Activated T-helper 1 cell treated with anti-CD3 and anti-CD28 coated beads, Interleukin-12 subunit alpha, Interleukin-12 subunit beta, Interleukin-2, Interleukin-4 antibody, amounts not matched to agents 30 ng/mL and 10 ng/mL and 1 ng/mL, durations not matched to agents 14 hours and 24 hours and 36 hours (primary cell): Measurements from ENCODE around the gene ELL2. TPM values are rescaled to one million over a fixed set of nuclear protein-coding genes. Genes with fewer than 3 reads are reported as not detected.

Source experiments
- DNase-seq: peaks from one replicate; pipeline ENCODE4 v3.0.0; 2021; ENCODE audit warnings: low spot score
- H3K27ac Mint-ChIP-seq: one replicate; pipeline ENCODE4 v1.8.0; 2021; ENCODE audit warnings: mild to moderate bottlenecking, mixed read lengths
- H3K27me3 Mint-ChIP-seq: one replicate; pipeline ENCODE4 v1.8.0; 2022; ENCODE audit warnings: mild to moderate bottlenecking, moderate library complexity, mixed read lengths; ENCODE audit not compliant: insufficient read depth
- H3K36me3 Mint-ChIP-seq: one replicate; pipeline ENCODE4 v1.8.0; 2021; ENCODE audit warnings: low read depth, mixed read lengths
- H3K4me1 Mint-ChIP-seq: one replicate; pipeline ENCODE4 v1.8.0; 2021; ENCODE audit warnings: low read depth, mixed read lengths
- H3K4me3 Mint-ChIP-seq: one replicate; pipeline ENCODE4 v1.8.0; 2021; ENCODE audit warnings: mild to moderate bottlenecking, moderate library complexity, mixed read lengths
- H3K9me3 Mint-ChIP-seq: one replicate; pipeline ENCODE4 v1.8.0; 2021; ENCODE audit warnings: mixed read lengths
- intact Hi-C: fragments of 100-400 bp; cut with micrococcal nuclease; formaldehyde crosslinking; loops from one replicate; pipeline ENCODE4 v1.15.1; 2024
- total RNA-seq: library from RNA; stranded (reverse); gene quantifications from 2 replicates; pipeline ENCODE4 v1.2.3, GENCODE V29; 2022

ELL2 gene
- total RNA-seq, 1 donor from 2014 or later, result 93.9 TPM

GRCh38 chr5:95886340-95887044, 75.2 kb downstream of the ELL2 start:
- Mint-ChIP-seq H3K27me3 (no peaks in the 10 kb centered on the region), H3K4me1 (peaks cover 18% of the 10 kb centered on the region), H3K36me3 (peaks cover 50% of the 10 kb centered on the region), H3K27ac (no peak overlapping the region), H3K9me3 (no peaks in the 10 kb centered on the region), H3K4me3 (no peak overlapping the region)
- no peak for DNase-seq
- intact Hi-C loops, result no loop called here

GRCh38 chr5:95884511-95884910, 77.1 kb downstream of the ELL2 start:
- Mint-ChIP-seq H3K9me3 (no peaks in the 10 kb centered on the region), H3K27me3 (no peaks in the 10 kb centered on the region), H3K4me1 (peaks cover 15% of the 10 kb centered on the region), H3K4me3 (no peak overlapping the region), H3K27ac (no peak overlapping the region), H3K36me3 (peaks cover 39% of the 10 kb centered on the region)
- intact Hi-C loops, result no loop called here
- no peak for DNase-seq

- Mint-ChIP-seq H3K27ac (no peak overlapping the region), H3K9me3 (no peaks in the 10 kb centered on the region), H3K27me3 (no peaks in the 10 kb centered on the region), H3K4me1 (peaks cover 12% of the 10 kb centered on the region), H3K36me3 (peaks cover 36% of the 10 kb centered on the region), H3K4me3 (no peak overlapping the region)
- DNase-seq, result no peak
- intact Hi-C loops, result no loop called here
Measured at GRCh38 chr5:95884017-95884325, 77.7 kb downstream of the ELL2 start.

- Mint-ChIP-seq H3K36me3 (peaks cover 30% of the 10 kb centered on the region), H3K4me1 (peaks cover 13% of the 10 kb centered on the region), H3K27me3 (no peaks in the 10 kb centered on the region), H3K27ac (no peak overlapping the region), H3K9me3 (no peaks in the 10 kb centered on the region), H3K4me3 (no peak overlapping the region)
- intact Hi-C loops, result no loop called here
- DNase-seq, result no peak
Measured at GRCh38 chr5:95883185-95884016, 78.2 kb downstream of the ELL2 start.

- no peaks in the 10 kb centered on the region for H3K27me3 Mint-ChIP-seq
- DNase-seq, result no peak
- H3K9me3 Mint-ChIP-seq, result no peaks in the 10 kb centered on the region
Measured at GRCh38 chr5:95881833-95882232, 79.8 kb downstream of the ELL2 start.

GRCh38 chr5:95880081-95880926, 81.3 kb downstream of the ELL2 start:
- H3K4me3 Mint-ChIP-seq, result no peak overlapping the region
- H3K27ac Mint-ChIP-seq, result no peak overlapping the region
- intact Hi-C loops, result no loop called here
- peaks cover 12% of the 10 kb centered on the region for H3K36me3 Mint-ChIP-seq
- DNase-seq, result no peak
- H3K4me1 Mint-ChIP-seq, result peaks cover 17% of the 10 kb centered on the region
- no peaks in the 10 kb centered on the region for H3K27me3 Mint-ChIP-seq
- H3K9me3 Mint-ChIP-seq, result no peaks in the 10 kb centered on the region

More at GRCh38 chr5:95881833-95882232, 79.8 kb downstream of the ELL2 start:
- peaks cover 17% of the 10 kb centered on the region for H3K4me1 Mint-ChIP-seq
- intact Hi-C loops, result no loop called here
- no peak overlapping the region for H3K27ac Mint-ChIP-seq
- no peak overlapping the region for H3K4me3 Mint-ChIP-seq
- H3K36me3 Mint-ChIP-seq, result peaks cover 20% of the 10 kb centered on the region

GRCh38 chr5:95879661-95880060, 82.0 kb downstream of the ELL2 start:
- intact Hi-C loops, result no loop called here
- H3K9me3 Mint-ChIP-seq, result no peaks in the 10 kb centered on the region

GRCh38 chr5:95878417-95879323, 83.0 kb downstream of the ELL2 start:
- peaks cover 12% of the 10 kb centered on the region for H3K4me1 Mint-ChIP-seq
- H3K27ac Mint-ChIP-seq, result no peak overlapping the region
- intact Hi-C loops, result no loop called here
- DNase-seq, result no peak
- no peaks in the 10 kb centered on the region for H3K9me3 Mint-ChIP-seq
- H3K27me3 Mint-ChIP-seq, result no peaks in the 10 kb centered on the region
- no peak overlapping the region for H3K4me3 Mint-ChIP-seq
- peaks cover 7% of the 10 kb centered on the region for H3K36me3 Mint-ChIP-seq

More at GRCh38 chr5:95879661-95880060, 82.0 kb downstream of the ELL2 start:
- DNase-seq, result no peak
- Mint-ChIP-seq H3K36me3 (peaks cover 10% of the 10 kb centered on the region), H3K4me3 (no peak overlapping the region), H3K27ac (no peak overlapping the region), H3K4me1 (peaks cover 15% of the 10 kb centered on the region), H3K27me3 (no peaks in the 10 kb centered on the region)

GRCh38 chr5:95876782-95877181, 84.9 kb downstream of the ELL2 start:
- H3K36me3 Mint-ChIP-seq, result peaks cover 5% of the 10 kb centered on the region
- H3K27ac Mint-ChIP-seq, result no peak overlapping the region
- peaks cover 23% of the 10 kb centered on the region for H3K4me1 Mint-ChIP-seq
- DNase-seq, result no peak
- intact Hi-C loops, result no loop called here
- H3K4me3 Mint-ChIP-seq, result no peak overlapping the region
- no peaks in the 10 kb centered on the region for H3K9me3 Mint-ChIP-seq
- no peaks in the 10 kb centered on the region for H3K27me3 Mint-ChIP-seq

- Mint-ChIP-seq H3K9me3 (no peaks in the 10 kb centered on the region), H3K4me3 (no peak overlapping the region), H3K27me3 (no peaks in the 10 kb centered on the region), H3K27ac (no peak overlapping the region), H3K36me3 (peaks cover 5% of the 10 kb centered on the region), H3K4me1 (peaks cover 45% of the 10 kb centered on the region)
- no peak for DNase-seq
- intact Hi-C loops, result loop anchor here (5.0 kb wide), 1 partner anchor 788 kb away; the partner anchor contains the start of gene CAST
Measured at GRCh38 chr5:95874246-95874645, 87.4 kb downstream of the ELL2 start.

GRCh38 chr5:95873351-95873750, 88.3 kb downstream of the ELL2 start:
- H3K27ac Mint-ChIP-seq, result no peak overlapping the region
- no peak overlapping the region for H3K4me3 Mint-ChIP-seq
- H3K9me3 Mint-ChIP-seq, result no peaks in the 10 kb centered on the region
- no peaks in the 10 kb centered on the region for H3K27me3 Mint-ChIP-seq
- H3K36me3 Mint-ChIP-seq, result peaks cover 5% of the 10 kb centered on the region
- intact Hi-C loops, result loop anchor here (5.0 kb wide), 1 partner anchor 789 kb away; the partner anchor contains the start of gene CAST
- DNase-seq, result no peak
- H3K4me1 Mint-ChIP-seq, result peaks cover 45% of the 10 kb centered on the region
